ENCODE measurements around the gene CYLD. TPM values are rescaled to one million over a fixed set of nuclear protein-coding genes. Genes with fewer than 3 reads are reported as not detected.

Gene CYLD
- total and polyA plus RNA-seq, 10 of the 15 experiments (the other 5 are each of a cell fraction or from before 2014, with no cell fraction given) = 19.2 to 106 (median 46.1) TPM

- TF ChIP-seq, protein P1, sequence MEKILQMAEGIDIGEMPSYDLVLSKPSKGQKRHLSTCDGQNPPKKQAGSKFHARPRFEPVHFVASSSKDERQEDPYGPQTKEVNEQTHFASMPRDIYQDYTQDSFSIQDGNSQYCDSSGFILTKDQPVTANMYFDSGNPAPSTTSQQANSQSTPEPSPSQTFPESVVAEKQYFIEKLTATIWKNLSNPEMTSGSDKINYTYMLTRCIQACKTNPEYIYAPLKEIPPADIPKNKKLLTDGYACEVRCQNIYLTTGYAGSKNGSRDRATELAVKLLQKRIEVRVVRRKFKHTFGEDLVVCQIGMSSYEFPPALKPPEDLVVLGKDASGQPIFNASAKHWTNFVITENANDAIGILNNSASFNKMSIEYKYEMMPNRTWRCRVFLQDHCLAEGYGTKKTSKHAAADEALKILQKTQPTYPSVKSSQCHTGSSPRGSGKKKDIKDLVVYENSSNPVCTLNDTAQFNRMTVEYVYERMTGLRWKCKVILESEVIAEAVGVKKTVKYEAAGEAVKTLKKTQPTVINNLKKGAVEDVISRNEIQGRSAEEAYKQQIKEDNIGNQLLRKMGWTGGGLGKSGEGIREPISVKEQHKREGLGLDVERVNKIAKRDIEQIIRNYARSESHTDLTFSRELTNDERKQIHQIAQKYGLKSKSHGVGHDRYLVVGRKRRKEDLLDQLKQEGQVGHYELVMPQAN (conservative IDR thresholded peaks at IDR 0.05) = peak; percentile 92
- TF ChIP-seq TARDBP (IDR thresholded peaks at IDR 0.05; ENCODE audit: borderline replicate concordance) = peak; percentile 60; the same call in 1 of the 2 replicates
- peak; percentile 73 for TF ChIP-seq RUNX3 (IDR thresholded peaks at IDR 0.05; ENCODE audit: low read length)
- TF ChIP-seq WRNIP1 (IDR thresholded peaks at IDR 0.05; ENCODE audit: borderline replicate concordance, low read depth, low read length) = no peak
- peak; percentile 99 for TF ChIP-seq RELA (IDR thresholded peaks at IDR 0.05; ENCODE audit: borderline replicate concordance, partially characterized antibody)
- no peak for TF ChIP-seq EZH2 (IDR thresholded peaks at IDR 0.05; ENCODE audit: borderline replicate concordance, control insufficient read depth, low read depth, low read length)
- TF ChIP-seq CREM (IDR thresholded peaks at IDR 0.05; ENCODE audit: low read depth) = peak; percentile 64
- 0 out of 2 replicates have a peak, but pooled peaks have one; percentile 60 for TF ChIP-seq SIN3A (IDR thresholded peaks at IDR 0.05; ENCODE audit: low read depth, low read length)
- no peak for TF ChIP-seq ZZZ3 (IDR thresholded peaks at IDR 0.05; ENCODE audit: control insufficient read depth, insufficient read length, low read depth)
- TF ChIP-seq BCL3 (IDR thresholded peaks at IDR 0.05; ENCODE audit: borderline replicate concordance, insufficient read depth, low read depth, low read length, poor library complexity, severe bottlenecking) = no peak
- peak; percentile 65 for TF ChIP-seq PBX3 (IDR thresholded peaks at IDR 0.05; ENCODE audit: insufficient replicate concordance, low read depth, low read length)
- no peak for TF ChIP-seq MYB (IDR thresholded peaks at IDR 0.05; ENCODE audit: borderline replicate concordance, low read depth, low read length)
- TF ChIP-seq, protein P2, sequence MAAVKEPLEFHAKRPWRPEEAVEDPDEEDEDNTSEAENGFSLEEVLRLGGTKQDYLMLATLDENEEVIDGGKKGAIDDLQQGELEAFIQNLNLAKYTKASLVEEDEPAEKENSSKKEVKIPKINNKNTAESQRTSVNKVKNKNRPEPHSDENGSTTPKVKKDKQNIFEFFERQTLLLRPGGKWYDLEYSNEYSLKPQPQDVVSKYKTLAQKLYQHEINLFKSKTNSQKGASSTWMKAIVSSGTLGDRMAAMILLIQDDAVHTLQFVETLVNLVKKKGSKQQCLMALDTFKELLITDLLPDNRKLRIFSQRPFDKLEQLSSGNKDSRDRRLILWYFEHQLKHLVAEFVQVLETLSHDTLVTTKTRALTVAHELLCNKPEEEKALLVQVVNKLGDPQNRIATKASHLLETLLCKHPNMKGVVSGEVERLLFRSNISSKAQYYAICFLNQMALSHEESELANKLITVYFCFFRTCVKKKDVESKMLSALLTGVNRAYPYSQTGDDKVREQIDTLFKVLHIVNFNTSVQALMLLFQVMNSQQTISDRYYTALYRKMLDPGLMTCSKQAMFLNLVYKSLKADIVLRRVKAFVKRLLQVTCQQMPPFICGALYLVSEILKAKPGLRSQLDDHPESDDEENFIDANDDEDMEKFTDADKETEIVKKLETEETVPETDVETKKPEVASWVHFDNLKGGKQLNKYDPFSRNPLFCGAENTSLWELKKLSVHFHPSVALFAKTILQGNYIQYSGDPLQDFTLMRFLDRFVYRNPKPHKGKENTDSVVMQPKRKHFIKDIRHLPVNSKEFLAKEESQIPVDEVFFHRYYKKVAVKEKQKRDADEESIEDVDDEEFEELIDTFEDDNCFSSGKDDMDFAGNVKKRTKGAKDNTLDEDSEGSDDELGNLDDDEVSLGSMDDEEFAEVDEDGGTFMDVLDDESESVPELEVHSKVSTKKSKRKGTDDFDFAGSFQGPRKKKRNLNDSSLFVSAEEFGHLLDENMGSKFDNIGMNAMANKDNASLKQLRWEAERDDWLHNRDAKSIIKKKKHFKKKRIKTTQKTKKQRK (IDR thresholded peaks at IDR 0.05; ENCODE audit: low read depth, low read length) = peak; percentile 42; the same call in 1 of the 2 replicates
- TF ChIP-seq LARP7 (IDR thresholded peaks at IDR 0.05) = peak; percentile 91
- no peak for TF ChIP-seq BMI1 (IDR thresholded peaks at IDR 0.05; ENCODE audit: borderline replicate concordance)
- TF ChIP-seq, protein P3, sequence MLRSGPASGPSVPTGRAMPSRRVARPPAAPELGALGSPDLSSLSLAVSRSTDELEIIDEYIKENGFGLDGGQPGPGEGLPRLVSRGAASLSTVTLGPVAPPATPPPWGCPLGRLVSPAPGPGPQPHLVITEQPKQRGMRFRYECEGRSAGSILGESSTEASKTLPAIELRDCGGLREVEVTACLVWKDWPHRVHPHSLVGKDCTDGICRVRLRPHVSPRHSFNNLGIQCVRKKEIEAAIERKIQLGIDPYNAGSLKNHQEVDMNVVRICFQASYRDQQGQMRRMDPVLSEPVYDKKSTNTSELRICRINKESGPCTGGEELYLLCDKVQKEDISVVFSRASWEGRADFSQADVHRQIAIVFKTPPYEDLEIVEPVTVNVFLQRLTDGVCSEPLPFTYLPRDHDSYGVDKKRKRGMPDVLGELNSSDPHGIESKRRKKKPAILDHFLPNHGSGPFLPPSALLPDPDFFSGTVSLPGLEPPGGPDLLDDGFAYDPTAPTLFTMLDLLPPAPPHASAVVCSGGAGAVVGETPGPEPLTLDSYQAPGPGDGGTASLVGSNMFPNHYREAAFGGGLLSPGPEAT (IDR thresholded peaks at IDR 0.05; ENCODE audit: low read depth) = peak; percentile 100
- 0 out of 2 replicates have a peak, but pooled peaks have one; percentile 20 for TF ChIP-seq TCF3 (IDR thresholded peaks at IDR 0.05; ENCODE audit: borderline replicate concordance, insufficient read depth, low read depth, low read length)
- no peak; the same call in 1 of the 2 replicates for TF ChIP-seq RFX5 (IDR thresholded peaks at IDR 0.05; ENCODE audit: low read depth, low read length)
- TF ChIP-seq DPF2 (IDR thresholded peaks at IDR 0.05) = peak; percentile 81
Observed at GRCh38 chr16:50741781-50742575, at the start of gene CYLD (continued).
